ENCODE data around the gene NUMA1.

DNA sequence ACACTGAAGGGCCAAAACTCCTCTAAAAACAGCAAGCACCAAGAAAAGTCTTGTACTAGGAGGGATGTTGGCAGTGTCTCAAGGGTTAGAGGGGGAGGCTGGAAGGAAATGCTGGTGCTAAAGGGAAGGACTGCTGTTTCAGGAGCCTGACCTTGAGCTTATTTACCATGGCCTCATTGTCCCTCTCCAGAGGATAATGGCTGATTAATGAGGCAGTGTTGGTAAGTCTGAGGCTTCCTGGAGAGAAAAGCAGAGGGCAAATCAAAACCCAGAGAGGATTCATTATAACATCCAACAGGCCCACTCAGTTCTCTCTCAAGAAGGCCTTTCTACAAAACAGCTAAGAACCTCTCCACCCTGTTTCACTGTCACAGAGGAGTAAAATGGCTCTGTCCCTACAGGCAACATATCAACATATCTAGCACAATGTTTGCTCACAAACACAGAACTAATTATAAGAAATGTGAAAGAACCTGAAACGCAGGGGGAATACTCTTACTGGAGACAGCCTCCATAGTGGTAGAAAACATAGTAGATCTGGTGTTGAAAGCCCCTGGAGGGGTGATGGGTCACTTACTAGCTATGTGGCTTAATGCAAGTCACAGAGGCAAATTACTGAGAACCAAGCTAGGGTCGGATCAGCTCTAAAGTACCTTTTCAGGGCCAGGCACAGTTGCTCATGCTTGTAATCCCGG lies 31.4 kb downstream of the NUMA1 start:
- TF ChIP-seq, protein P1, sequence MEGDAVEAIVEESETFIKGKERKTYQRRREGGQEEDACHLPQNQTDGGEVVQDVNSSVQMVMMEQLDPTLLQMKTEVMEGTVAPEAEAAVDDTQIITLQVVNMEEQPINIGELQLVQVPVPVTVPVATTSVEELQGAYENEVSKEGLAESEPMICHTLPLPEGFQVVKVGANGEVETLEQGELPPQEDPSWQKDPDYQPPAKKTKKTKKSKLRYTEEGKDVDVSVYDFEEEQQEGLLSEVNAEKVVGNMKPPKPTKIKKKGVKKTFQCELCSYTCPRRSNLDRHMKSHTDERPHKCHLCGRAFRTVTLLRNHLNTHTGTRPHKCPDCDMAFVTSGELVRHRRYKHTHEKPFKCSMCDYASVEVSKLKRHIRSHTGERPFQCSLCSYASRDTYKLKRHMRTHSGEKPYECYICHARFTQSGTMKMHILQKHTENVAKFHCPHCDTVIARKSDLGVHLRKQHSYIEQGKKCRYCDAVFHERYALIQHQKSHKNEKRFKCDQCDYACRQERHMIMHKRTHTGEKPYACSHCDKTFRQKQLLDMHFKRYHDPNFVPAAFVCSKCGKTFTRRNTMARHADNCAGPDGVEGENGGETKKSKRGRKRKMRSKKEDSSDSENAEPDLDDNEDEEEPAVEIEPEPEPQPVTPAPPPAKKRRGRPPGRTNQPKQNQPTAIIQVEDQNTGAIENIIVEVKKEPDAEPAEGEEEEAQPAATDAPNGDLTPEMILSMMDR (IDR thresholded peaks at IDR 0.05; ENCODE audit: poor library complexity, severe bottlenecking): no peak
- TF ChIP-seq TAF1 (IDR thresholded peaks at IDR 0.05; ENCODE audit: low read depth) (no peak), REST (IDR thresholded peaks at IDR 0.05; ENCODE audit: borderline replicate concordance) (no peak)
